NOMO-1 (cell line): Measurements from ENCODE around the gene ARF6.
"Not testable (repeated sequence)": the region's sequence is repeated elsewhere in the genome, so short reads cannot be mapped to it uniquely, and the experiment has no call there.

ENCODE experiments used
- DNase-seq, 2 experiments: peaks; one replicate each; lab custom pipeline; 2025; ENCODE audit not compliant: unreplicated experiment in 2 of 2; lab: John Stamatoyannopoulos, UW

The ARF6 gene

GRCh38 chr14:49892636-49893308 is at the start of gene ARF6:
TSS of gene ARF6 (plus strand) at chr14:49893082. CDS start at chr14:49893737, 655 bp downstream.
- DNase-seq = peak; percentile 94 to 99

- DNase-seq = no peak
Measured at GRCh38 chr14:49849213-49849847, 43.6 kb upstream of the ARF6 start.

- peak; percentile 29 to 36 for DNase-seq
Measured at GRCh38 chr14:49851813-49852212, 41.1 kb upstream of the ARF6 start.

- DNase-seq = peak; percentile 84 to 90
Measured at GRCh38 chr14:49852301-49853157, 40.4 kb upstream of the ARF6 start, which contains the start of gene NEMF. TSS of gene NEMF (minus strand) at chr14:49852788. CDS start at chr14:49852753, 35 bp downstream.

GRCh38 chr14:49853158-49853477 is 39.8 kb upstream of the ARF6 start:
- no peak for DNase-seq

- peak; percentile 63 to 78 for DNase-seq
Measured at GRCh38 chr14:49853572-49854375, 39.1 kb upstream of the ARF6 start.

GRCh38 chr14:49857427-49858003 is 35.4 kb upstream of the ARF6 start:
- peak; percentile 52 to 85 for DNase-seq

GRCh38 chr14:49858383-49858782 is 34.5 kb upstream of the ARF6 start:
- peak; percentile 28 to 68 for DNase-seq

GRCh38 chr14:49860988-49861698 is 31.7 kb upstream of the ARF6 start:
- no peak for DNase-seq

GRCh38 chr14:49861699-49862088 is 31.2 kb upstream of the ARF6 start:
- peak; percentile 69 to 79 for DNase-seq

GRCh38 chr14:49862089-49862673 is 30.7 kb upstream of the ARF6 start:
- peak; percentile 79 to 91 for DNase-seq

GRCh38 chr14:49863487-49864281 is 29.2 kb upstream of the ARF6 start:
- no peak for DNase-seq

GRCh38 chr14:49865431-49865859 is 27.4 kb upstream of the ARF6 start:
- peak; percentile 56 for DNase-seq

GRCh38 chr14:49867831-49868719 is 24.8 kb upstream of the ARF6 start:
- peak; percentile 95 to 97 for DNase-seq

GRCh38 chr14:49868720-49869114 is 24.2 kb upstream of the ARF6 start:
- no peak for DNase-seq

- DNase-seq = no peak
Measured at GRCh38 chr14:49870908-49871307, 22.0 kb upstream of the ARF6 start.

- not testable (repeated sequence) for DNase-seq
Measured at GRCh38 chr14:49873548-49873947, 19.3 kb upstream of the ARF6 start.
